ENCODE measurements around the gene LHX2.

- TF ChIP-seq, protein P1, sequence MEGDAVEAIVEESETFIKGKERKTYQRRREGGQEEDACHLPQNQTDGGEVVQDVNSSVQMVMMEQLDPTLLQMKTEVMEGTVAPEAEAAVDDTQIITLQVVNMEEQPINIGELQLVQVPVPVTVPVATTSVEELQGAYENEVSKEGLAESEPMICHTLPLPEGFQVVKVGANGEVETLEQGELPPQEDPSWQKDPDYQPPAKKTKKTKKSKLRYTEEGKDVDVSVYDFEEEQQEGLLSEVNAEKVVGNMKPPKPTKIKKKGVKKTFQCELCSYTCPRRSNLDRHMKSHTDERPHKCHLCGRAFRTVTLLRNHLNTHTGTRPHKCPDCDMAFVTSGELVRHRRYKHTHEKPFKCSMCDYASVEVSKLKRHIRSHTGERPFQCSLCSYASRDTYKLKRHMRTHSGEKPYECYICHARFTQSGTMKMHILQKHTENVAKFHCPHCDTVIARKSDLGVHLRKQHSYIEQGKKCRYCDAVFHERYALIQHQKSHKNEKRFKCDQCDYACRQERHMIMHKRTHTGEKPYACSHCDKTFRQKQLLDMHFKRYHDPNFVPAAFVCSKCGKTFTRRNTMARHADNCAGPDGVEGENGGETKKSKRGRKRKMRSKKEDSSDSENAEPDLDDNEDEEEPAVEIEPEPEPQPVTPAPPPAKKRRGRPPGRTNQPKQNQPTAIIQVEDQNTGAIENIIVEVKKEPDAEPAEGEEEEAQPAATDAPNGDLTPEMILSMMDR (IDR thresholded peaks at IDR 0.05), result no peak
- TF ChIP-seq POLR2AphosphoS5 (IDR thresholded peaks at IDR 0.05), result no peak
These were observed 39.0 kb upstream of the LHX2 start for GRCh38 chr9:123972618-123973017.
